ENCODE measurements around the gene SUSD1.

DNA sequence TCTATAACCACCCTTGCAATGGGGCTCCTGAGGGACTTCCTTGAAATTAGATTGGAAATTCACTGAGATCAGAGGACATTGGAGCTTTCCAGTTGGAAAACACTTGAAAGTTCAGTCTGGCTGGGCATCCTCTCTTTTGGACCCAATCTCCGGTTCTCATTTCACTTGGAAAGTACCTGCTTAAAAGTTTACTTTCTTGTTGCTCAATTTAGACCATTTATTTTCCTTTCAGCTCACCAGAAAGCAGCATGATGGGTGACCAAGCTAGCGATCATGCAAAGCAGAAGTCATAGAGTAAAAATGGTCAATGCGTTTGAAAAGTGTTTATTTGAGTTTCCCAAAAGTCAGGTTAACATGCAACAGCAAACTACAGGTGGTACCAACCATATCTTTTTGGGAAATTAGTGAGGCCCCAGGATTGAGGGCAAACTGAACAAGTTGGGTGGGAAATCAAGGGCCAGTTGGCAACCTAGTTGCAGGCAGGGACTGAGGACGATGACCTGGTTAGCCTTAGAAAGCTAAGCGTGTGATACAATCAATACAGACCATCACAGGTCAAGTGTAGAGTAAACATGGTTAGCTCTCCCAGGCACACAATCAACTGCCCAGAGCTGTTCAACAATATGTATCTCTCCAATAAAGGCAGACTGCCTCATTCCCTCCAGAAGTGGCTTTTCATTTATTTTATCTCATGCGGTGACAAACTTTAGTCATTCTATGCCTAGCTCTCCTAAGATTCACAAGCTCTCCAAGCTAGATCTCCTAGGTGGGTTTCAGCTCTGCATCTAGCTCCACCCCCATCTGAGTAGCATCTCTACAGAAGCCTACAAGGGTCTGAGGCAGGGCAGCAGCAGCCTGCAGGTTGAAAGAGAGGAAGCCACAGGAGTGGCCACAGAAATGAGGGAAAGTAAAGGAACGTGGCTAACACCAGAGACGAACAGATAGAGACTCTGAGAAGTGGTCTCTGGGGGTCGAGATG lies 141.6 kb downstream of the SUSD1 start:
- TF ChIP-seq, protein P1, sequence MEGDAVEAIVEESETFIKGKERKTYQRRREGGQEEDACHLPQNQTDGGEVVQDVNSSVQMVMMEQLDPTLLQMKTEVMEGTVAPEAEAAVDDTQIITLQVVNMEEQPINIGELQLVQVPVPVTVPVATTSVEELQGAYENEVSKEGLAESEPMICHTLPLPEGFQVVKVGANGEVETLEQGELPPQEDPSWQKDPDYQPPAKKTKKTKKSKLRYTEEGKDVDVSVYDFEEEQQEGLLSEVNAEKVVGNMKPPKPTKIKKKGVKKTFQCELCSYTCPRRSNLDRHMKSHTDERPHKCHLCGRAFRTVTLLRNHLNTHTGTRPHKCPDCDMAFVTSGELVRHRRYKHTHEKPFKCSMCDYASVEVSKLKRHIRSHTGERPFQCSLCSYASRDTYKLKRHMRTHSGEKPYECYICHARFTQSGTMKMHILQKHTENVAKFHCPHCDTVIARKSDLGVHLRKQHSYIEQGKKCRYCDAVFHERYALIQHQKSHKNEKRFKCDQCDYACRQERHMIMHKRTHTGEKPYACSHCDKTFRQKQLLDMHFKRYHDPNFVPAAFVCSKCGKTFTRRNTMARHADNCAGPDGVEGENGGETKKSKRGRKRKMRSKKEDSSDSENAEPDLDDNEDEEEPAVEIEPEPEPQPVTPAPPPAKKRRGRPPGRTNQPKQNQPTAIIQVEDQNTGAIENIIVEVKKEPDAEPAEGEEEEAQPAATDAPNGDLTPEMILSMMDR (conservative IDR thresholded peaks at IDR 0.05; ENCODE audit: low read length): no peak
- no peak for TF ChIP-seq EZH2phosphoT487 (IDR thresholded peaks at IDR 0.05; ENCODE audit: borderline replicate concordance)

Data from Loucy (cell line).